ENCODE measurements around the gene RSPH1. TPM values are rescaled to one million over a fixed set of nuclear protein-coding genes. Genes with fewer than 3 reads are reported as not detected.

The RSPH1 gene
- total RNA-seq, 1 experiment from 2014 or later = 1.5 TPM

DNA sequence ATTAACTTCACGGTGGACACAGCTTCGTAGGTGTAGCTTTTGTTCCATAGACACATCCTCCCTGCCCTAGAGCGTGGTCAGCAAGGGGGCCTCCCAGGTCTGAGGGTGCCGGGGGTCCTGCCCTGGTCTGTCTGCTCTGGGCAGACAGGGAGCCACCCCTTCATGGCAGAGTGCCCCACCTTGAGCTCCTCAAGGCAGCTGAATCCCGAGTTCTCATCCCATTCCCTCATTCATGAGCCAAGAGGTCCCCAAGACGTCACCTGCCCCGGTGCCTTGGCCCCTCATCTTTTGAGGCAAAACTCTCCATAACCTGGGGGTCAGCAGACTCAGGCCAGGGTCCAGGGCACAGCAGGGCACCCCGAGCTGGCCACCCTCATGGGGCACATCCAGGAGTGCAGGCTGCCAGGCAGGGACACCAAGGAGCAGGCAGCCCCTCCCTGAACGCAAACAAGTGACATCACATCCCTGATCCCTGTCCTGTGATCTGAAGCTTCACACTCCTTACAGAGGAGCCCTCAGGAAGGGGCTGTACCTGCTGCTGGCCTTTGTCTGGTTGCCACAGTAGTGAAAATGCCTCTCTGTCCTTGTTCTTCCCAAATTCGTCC is 69.0 kb downstream of the RSPH1 start:
- Histone ChIP-seq H3K4me1 (ENCODE audit: control insufficient read depth in 1 of 2, insufficient read depth in 2 of 2, low read length in 2 of 2) (no peaks in the 10 kb centered on the region), H3K9me2 (ENCODE audit: insufficient read depth) (no peaks in the 10 kb centered on the region), H3K4me3 (replicated peaks in 1 of 2; ENCODE audit: low read depth in 1 of 2, low read length in 2 of 2) (no peak overlapping the region), H3K9ac (ENCODE audit: low read length) (no peak overlapping the region), H4K20me1 (ENCODE audit: insufficient read depth) (no peaks in the 10 kb centered on the region), H3K4me2 (ENCODE audit: low read length) (no peak overlapping the region), H2AFZ (ENCODE audit: low read depth, low read length, poor library complexity, severe bottlenecking) (no peak overlapping the region), H3K27ac (ENCODE audit: low read depth, low read length) (no peak overlapping the region), H3K36me3 (ENCODE audit: control insufficient read depth in 1 of 2, insufficient read depth in 2 of 2, low read length in 2 of 2) (no peaks in the 10 kb centered on the region), H3K79me2 (ENCODE audit: insufficient read depth, low read length) (no peaks in the 10 kb centered on the region), H3K9me3 (ENCODE audit: control insufficient read depth in 1 of 2, insufficient read depth in 1 of 2, low read depth in 1 of 2, low read length in 2 of 2) (no peaks in the 10 kb centered on the region), H3K27me3 (ENCODE audit: insufficient read depth, low read length) (peaks cover 52% of the 10 kb centered on the region; the same call in 1 of the 2 replicates)
- RAD21 ChIA-PET (ENCODE audit: low non-redundant PET in 1 of 2, low total read pairs in 2 of 2, uncharacterized antibody in 2 of 2, unreplicated experiment in 2 of 2) = no interaction called here
- POLR2A ChIA-PET = no interaction called here
- intact Hi-C loops (cut with micrococcal nuclease) = no loop called here
- ATAC-seq (no peak), DNase-seq (ENCODE audit: low read depth, low spot score) (no peak)
- TF ChIP-seq SIN3A (IDR thresholded peaks at IDR 0.05; ENCODE audit: low read depth) = no peak
- no peak for TF ChIP-seq SP1 (IDR thresholded peaks at IDR 0.05; ENCODE audit: low read depth)
- TF ChIP-seq, protein P1, sequence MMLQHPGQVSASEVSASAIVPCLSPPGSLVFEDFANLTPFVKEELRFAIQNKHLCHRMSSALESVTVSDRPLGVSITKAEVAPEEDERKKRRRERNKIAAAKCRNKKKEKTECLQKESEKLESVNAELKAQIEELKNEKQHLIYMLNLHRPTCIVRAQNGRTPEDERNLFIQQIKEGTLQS (IDR thresholded peaks at IDR 0.05) = no peak
- TF ChIP-seq, protein P2, sequence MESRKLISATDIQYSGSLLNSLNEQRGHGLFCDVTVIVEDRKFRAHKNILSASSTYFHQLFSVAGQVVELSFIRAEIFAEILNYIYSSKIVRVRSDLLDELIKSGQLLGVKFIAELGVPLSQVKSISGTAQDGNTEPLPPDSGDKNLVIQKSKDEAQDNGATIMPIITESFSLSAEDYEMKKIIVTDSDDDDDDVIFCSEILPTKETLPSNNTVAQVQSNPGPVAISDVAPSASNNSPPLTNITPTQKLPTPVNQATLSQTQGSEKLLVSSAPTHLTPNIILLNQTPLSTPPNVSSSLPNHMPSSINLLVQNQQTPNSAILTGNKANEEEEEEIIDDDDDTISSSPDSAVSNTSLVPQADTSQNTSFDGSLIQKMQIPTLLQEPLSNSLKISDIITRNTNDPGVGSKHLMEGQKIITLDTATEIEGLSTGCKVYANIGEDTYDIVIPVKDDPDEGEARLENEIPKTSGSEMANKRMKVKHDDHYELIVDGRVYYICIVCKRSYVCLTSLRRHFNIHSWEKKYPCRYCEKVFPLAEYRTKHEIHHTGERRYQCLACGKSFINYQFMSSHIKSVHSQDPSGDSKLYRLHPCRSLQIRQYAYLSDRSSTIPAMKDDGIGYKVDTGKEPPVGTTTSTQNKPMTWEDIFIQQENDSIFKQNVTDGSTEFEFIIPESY (IDR thresholded peaks at IDR 0.05; ENCODE audit: extremely low read depth, insufficient replicate concordance, low read length) = no peak
- TF ChIP-seq EZH2phosphoT487 (IDR thresholded peaks at IDR 0.05; ENCODE audit: borderline replicate concordance) = no peak
- TF ChIP-seq ELF1 (IDR thresholded peaks at IDR 0.05; ENCODE audit: borderline replicate concordance, low read depth) = no peak
- TF ChIP-seq ZFX (IDR thresholded peaks at IDR 0.05) = no peak
- TF ChIP-seq EZH2 (IDR thresholded peaks at IDR 0.05) = no peak
- no peak for TF ChIP-seq POLR2A (IDR thresholded peaks at IDR 0.05; ENCODE audit: borderline replicate concordance, extremely low read depth, insufficient read depth, insufficient read length)
- no peak for TF ChIP-seq TCF7L2 (IDR thresholded peaks at IDR 0.05; ENCODE audit: borderline replicate concordance, extremely low read depth, insufficient read depth, insufficient read length)
- no peak for TF ChIP-seq SRF (IDR thresholded peaks at IDR 0.05; ENCODE audit: low read depth)
- TF ChIP-seq, protein P3, sequence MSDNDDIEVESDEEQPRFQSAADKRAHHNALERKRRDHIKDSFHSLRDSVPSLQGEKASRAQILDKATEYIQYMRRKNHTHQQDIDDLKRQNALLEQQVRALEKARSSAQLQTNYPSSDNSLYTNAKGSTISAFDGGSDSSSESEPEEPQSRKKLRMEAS (IDR thresholded peaks at IDR 0.05) = no peak
- no TSS peak for BruUV-seq (replicated peaks)
- CTCF ChIA-PET = no interaction called here
